ENCODE measurements around the gene SERPINA12. TPM values are rescaled to one million over a fixed set of nuclear protein-coding genes. Genes with fewer than 3 reads are reported as not detected.

SERPINA12 gene
- total and polyA plus RNA-seq, 2 experiments from 2014 or later = not detected

DNA sequence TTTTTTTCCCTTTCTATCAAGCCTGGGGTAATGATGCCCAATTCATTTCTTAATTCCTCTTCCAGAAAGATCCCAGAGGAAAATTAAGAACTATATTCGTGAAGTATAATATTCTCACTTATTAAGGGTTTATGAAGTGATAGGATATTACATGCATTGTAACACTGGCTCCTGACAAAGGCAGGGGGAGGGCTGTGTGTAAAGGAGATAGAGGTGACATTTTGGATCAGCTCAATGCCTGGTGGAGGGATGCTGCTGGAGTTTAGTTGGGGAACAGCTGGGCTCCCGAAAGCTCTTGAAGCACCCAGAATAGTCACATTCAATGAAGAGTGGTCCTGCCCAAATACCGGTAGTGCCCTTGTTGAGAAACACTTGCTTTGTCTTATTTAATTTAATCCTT is 57.4 kb downstream of the SERPINA12 start:
- Histone ChIP-seq H3F3A (replicated peaks; ENCODE audit: low read depth) (0 out of 2 replicates have a peak, but pooled peaks cover 5% of the 10 kb centered on the region), H3K36me3 (ENCODE audit: insufficient read depth) (no peaks in the 10 kb centered on the region; the same call in 1 of the 2 replicates), H3K27me3 (ENCODE audit: insufficient read depth) (no peaks in the 10 kb centered on the region), H3K4me1 (ENCODE audit: insufficient read depth) (peaks cover 30% of the 10 kb centered on the region), H3K9me2 (ENCODE audit: insufficient read depth) (peaks cover 19% of the 10 kb centered on the region; the same call in 1 of the 2 replicates), H4K20me1 (replicated peaks; ENCODE audit: insufficient read depth) (no peaks in the 10 kb centered on the region), H3K79me2 (replicated peaks; ENCODE audit: insufficient read depth) (no peaks in the 10 kb centered on the region), H2AFZ (peak overlapping the region; percentile 14; the same call in 1 of the 2 replicates), H3K4me3 (peak overlapping the region; percentile 33), H3K27ac (ENCODE audit: low read depth) (peak overlapping the region; percentile 33; the same call in 1 of the 2 replicates), H3K4me2 (peak overlapping the region; percentile 62)
- TF ChIP-seq, protein P1, sequence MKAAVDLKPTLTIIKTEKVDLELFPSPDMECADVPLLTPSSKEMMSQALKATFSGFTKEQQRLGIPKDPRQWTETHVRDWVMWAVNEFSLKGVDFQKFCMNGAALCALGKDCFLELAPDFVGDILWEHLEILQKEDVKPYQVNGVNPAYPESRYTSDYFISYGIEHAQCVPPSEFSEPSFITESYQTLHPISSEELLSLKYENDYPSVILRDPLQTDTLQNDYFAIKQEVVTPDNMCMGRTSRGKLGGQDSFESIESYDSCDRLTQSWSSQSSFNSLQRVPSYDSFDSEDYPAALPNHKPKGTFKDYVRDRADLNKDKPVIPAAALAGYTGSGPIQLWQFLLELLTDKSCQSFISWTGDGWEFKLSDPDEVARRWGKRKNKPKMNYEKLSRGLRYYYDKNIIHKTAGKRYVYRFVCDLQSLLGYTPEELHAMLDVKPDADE (IDR thresholded peaks at IDR 0.05) = no peak
- TF ChIP-seq, protein P2, sequence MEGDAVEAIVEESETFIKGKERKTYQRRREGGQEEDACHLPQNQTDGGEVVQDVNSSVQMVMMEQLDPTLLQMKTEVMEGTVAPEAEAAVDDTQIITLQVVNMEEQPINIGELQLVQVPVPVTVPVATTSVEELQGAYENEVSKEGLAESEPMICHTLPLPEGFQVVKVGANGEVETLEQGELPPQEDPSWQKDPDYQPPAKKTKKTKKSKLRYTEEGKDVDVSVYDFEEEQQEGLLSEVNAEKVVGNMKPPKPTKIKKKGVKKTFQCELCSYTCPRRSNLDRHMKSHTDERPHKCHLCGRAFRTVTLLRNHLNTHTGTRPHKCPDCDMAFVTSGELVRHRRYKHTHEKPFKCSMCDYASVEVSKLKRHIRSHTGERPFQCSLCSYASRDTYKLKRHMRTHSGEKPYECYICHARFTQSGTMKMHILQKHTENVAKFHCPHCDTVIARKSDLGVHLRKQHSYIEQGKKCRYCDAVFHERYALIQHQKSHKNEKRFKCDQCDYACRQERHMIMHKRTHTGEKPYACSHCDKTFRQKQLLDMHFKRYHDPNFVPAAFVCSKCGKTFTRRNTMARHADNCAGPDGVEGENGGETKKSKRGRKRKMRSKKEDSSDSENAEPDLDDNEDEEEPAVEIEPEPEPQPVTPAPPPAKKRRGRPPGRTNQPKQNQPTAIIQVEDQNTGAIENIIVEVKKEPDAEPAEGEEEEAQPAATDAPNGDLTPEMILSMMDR (conservative IDR thresholded peaks at IDR 0.05; ENCODE audit: low read depth in 2 of 2) = no peak
- TF ChIP-seq EZH2 (IDR thresholded peaks at IDR 0.05; ENCODE audit: low read depth, unreplicated experiment) (no peak), JUNB (IDR thresholded peaks at IDR 0.05; ENCODE audit: unreplicated experiment) (no peak), CREB1 (CRISPR knock-in tag; IDR thresholded peaks at IDR 0.05; ENCODE audit: low read depth) (no peak), ZNF331 (CRISPR knock-in tag; IDR thresholded peaks at IDR 0.05; ENCODE audit: low read depth) (no peak), EZH2phosphoT487 (IDR thresholded peaks at IDR 0.05; ENCODE audit: unreplicated experiment) (no peak), STAT1 (IDR thresholded peaks at IDR 0.05; ENCODE audit: unreplicated experiment) (no peak), NANOG (IDR thresholded peaks at IDR 0.05; ENCODE audit: borderline replicate concordance) (no peak), POLR2AphosphoS5 (IDR thresholded peaks at IDR 0.05; ENCODE audit: low read depth) (no peak), ZNF114 (CRISPR knock-in tag; IDR thresholded peaks at IDR 0.05) (no peak)
- TF ChIP-seq, protein P3, sequence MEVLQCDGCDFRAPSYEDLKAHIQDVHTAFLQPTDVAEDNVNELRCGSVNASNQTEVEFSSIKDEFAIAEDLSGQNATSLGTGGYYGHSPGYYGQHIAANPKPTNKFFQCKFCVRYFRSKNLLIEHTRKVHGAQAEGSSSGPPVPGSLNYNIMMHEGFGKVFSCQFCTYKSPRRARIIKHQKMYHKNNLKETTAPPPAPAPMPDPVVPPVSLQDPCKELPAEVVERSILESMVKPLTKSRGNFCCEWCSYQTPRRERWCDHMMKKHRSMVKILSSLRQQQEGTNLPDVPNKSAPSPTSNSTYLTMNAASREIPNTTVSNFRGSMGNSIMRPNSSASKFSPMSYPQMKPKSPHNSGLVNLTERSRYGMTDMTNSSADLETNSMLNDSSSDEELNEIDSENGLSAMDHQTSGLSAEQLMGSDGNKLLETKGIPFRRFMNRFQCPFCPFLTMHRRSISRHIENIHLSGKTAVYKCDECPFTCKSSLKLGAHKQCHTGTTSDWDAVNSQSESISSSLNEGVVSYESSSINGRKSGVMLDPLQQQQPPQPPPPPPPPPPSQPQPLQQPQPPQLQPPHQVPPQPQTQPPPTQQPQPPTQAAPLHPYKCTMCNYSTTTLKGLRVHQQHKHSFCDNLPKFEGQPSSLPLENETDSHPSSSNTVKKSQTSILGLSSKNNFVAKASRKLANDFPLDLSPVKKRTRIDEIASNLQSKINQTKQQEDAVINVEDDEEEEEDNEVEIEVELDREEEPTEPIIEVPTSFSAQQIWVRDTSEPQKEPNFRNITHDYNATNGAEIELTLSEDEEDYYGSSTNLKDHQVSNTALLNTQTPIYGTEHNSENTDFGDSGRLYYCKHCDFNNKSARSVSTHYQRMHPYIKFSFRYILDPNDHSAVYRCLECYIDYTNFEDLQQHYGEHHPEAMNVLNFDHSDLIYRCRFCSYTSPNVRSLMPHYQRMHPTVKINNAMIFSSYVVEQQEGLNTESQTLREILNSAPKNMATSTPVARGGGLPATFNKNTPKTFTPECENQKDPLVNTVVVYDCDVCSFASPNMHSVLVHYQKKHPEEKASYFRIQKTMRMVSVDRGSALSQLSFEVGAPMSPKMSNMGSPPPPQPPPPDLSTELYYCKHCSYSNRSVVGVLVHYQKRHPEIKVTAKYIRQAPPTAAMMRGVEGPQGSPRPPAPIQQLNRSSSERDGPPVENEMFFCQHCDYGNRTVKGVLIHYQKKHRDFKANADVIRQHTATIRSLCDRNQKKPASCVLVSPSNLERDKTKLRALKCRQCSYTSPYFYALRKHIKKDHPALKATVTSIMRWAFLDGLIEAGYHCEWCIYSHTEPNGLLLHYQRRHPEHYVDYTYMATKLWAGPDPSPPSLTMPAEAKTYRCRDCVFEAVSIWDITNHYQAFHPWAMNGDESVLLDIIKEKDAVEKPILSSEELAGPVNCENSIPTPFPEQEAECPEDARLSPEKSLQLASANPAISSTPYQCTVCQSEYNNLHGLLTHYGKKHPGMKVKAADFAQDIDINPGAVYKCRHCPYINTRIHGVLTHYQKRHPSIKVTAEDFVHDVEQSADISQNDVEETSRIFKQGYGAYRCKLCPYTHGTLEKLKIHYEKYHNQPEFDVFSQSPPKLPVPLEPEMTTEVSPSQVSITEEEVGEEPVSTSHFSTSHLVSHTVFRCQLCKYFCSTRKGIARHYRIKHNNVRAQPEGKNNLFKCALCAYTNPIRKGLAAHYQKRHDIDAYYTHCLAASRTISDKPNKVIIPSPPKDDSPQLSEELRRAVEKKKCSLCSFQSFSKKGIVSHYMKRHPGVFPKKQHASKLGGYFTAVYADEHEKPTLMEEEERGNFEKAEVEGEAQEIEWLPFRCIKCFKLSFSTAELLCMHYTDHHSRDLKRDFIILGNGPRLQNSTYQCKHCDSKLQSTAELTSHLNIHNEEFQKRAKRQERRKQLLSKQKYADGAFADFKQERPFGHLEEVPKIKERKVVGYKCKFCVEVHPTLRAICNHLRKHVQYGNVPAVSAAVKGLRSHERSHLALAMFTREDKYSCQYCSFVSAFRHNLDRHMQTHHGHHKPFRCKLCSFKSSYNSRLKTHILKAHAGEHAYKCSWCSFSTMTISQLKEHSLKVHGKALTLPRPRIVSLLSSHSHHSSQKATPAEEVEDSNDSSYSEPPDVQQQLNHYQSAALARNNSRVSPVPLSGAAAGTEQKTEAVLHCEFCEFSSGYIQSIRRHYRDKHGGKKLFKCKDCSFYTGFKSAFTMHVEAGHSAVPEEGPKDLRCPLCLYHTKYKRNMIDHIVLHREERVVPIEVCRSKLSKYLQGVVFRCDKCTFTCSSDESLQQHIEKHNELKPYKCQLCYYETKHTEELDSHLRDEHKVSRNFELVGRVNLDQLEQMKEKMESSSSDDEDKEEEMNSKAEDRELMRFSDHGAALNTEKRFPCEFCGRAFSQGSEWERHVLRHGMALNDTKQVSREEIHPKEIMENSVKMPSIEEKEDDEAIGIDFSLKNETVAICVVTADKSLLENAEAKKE (CRISPR knock-in tag; IDR thresholded peaks at IDR 0.05) = no peak
- TF ChIP-seq, protein P4, sequence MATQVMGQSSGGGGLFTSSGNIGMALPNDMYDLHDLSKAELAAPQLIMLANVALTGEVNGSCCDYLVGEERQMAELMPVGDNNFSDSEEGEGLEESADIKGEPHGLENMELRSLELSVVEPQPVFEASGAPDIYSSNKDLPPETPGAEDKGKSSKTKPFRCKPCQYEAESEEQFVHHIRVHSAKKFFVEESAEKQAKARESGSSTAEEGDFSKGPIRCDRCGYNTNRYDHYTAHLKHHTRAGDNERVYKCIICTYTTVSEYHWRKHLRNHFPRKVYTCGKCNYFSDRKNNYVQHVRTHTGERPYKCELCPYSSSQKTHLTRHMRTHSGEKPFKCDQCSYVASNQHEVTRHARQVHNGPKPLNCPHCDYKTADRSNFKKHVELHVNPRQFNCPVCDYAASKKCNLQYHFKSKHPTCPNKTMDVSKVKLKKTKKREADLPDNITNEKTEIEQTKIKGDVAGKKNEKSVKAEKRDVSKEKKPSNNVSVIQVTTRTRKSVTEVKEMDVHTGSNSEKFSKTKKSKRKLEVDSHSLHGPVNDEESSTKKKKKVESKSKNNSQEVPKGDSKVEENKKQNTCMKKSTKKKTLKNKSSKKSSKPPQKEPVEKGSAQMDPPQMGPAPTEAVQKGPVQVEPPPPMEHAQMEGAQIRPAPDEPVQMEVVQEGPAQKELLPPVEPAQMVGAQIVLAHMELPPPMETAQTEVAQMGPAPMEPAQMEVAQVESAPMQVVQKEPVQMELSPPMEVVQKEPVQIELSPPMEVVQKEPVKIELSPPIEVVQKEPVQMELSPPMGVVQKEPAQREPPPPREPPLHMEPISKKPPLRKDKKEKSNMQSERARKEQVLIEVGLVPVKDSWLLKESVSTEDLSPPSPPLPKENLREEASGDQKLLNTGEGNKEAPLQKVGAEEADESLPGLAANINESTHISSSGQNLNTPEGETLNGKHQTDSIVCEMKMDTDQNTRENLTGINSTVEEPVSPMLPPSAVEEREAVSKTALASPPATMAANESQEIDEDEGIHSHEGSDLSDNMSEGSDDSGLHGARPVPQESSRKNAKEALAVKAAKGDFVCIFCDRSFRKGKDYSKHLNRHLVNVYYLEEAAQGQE (IDR thresholded peaks at IDR 0.05; ENCODE audit: unreplicated experiment) = no peak
- Mint-ChIP-seq H3K27ac (peak overlapping the region; percentile 67), H3K9me3 (peaks cover 20% of the 10 kb centered on the region), H3K4me1 (peaks cover 42% of the 10 kb centered on the region), H3K36me3 (ENCODE audit: low read depth) (peaks cover 17% of the 10 kb centered on the region), H3K4me3 (peak overlapping the region; percentile 40; the same call in 1 of the 3 replicates), H3K27me3 (ENCODE audit: insufficient read depth, low read depth, poor library complexity) (peaks cover 4% of the 10 kb centered on the region)
- DNase-seq (ENCODE audit: low spot score) = peak; percentile 32
- peak; percentile 59 for ATAC-seq
